A549 (cell line): ENCODE results near the gene VWA5B1. TPM values are rescaled to one million over a fixed set of nuclear protein-coding genes. Genes with fewer than 3 reads are reported as not detected.

ENCODE experiments used
- ATAC-seq, 2 experiments: fragments of 200-7000 bp in 1 of 2; fragments of >200 bp in 1 of 2; cut with Nextera tagmentation in 1 of 2; cut with Tn5 transposase in 1 of 2; 3 replicates each; pipeline versions ENCODE4 v1.8.0 to v1.9.1; 2018 to 2020; ENCODE audit warnings: mild to moderate bottlenecking in 1 of 2, moderate library complexity in 1 of 2
- CTCF ChIA-PET: fragments of 300-600 bp; sonication (Branson Sonifier 250); formaldehyde crosslinking; extraction: SDS; loops from one replicate; lab custom pipeline; 2021; ENCODE audit warnings: antibody characterized with exemption, inconsistent platforms; lab: Yijun Ruan, JAX
- POLR2A ChIA-PET: fragments of 350-600 bp; formaldehyde crosslinking; extraction: SDS; loops from one replicate; lab custom pipeline; 2021; ENCODE audit warnings: antibody characterized with exemption, inconsistent platforms; lab: Yijun Ruan, JAX
- DNase-seq, 2 experiments: peaks; one replicate each; pipeline versions ENCODE4 v3.0.0 to v3.0.0-alpha.2; 2011 to 2016; ENCODE audit warnings: low read depth in 1 of 2, low spot score in 1 of 2
- FAIRE-seq: peaks from 2 replicates; lab custom pipeline; 2011; peaks lifted over from hg19 to GRCh38; lab: Jason Lieb, UNC
- H3K27ac ChIP-seq, 2 experiments: fragments of >200 bp; sonication (Bioruptor Twin); formaldehyde crosslinking; 3 replicates each; pipeline ENCODE4 v1.5.1; 2016 to 2017
- H3K4me1 ChIP-seq: fragments of >200 bp; sonication (Bioruptor Twin); formaldehyde crosslinking; 3 replicates; pipeline ENCODE4 v1.6.1; 2016
- H3K4me2 ChIP-seq: fragments of >200 bp; sonication (Bioruptor Twin); formaldehyde crosslinking; 3 replicates; pipeline ENCODE4 v1.6.1; 2016
- H3K4me3 ChIP-seq: fragments of >200 bp; sonication (Bioruptor Twin); formaldehyde crosslinking; 3 replicates; pipeline ENCODE4 v1.5.1; 2016
- H3K9me3 ChIP-seq: fragments of >200 bp; sonication (Bioruptor Twin); formaldehyde crosslinking; 3 replicates; pipeline ENCODE4 v1.6.1; 2016
- CHD2 ChIP-seq: fragments of 150-350 bp; IDR thresholded peaks from 2 replicates; pipeline ENCODE4 v1.6.1; 2014; ENCODE audit warnings: low read length; ENCODE audit not compliant: partially characterized antibody
- ESRRA ChIP-seq: fragments of 150-350 bp; IDR thresholded peaks from 2 replicates; pipeline ENCODE4 v1.6.1; 2014; ENCODE audit warnings: mild to moderate bottlenecking, low read length, borderline replicate concordance
- FOSL2 ChIP-seq, 2 experiments: fragments of 450-650 bp in 1 of 2; fragments of >200 bp in 1 of 2; sonication (Bioruptor Twin) in 1 of 2; formaldehyde crosslinking; IDR thresholded peaks; 2 replicates each; pipeline versions ENCODE4 v1.5.0 to v1.6.1; 2016 to 2020; ENCODE audit warnings: mild to moderate bottlenecking in 1 of 2, moderate library complexity in 1 of 2
- HDAC2 ChIP-seq: fragments of 200-600 bp; sonication (generic); IDR thresholded peaks from 2 replicates; pipeline ENCODE4 v1.6.1; 2016
- HEYL ChIP-seq: fragments of 250-450 bp; sonication (Bioruptor Pico); IDR thresholded peaks from 2 replicates; pipeline ENCODE4 v1.8.0; 2021; ENCODE audit warnings: mild to moderate bottlenecking, moderate library complexity
- JUN ChIP-seq, 2 experiments: fragments of >200 bp; sonication (Bioruptor Twin); formaldehyde crosslinking; IDR thresholded peaks; 2 replicates in 1 of 2; 3 replicates in 1 of 2; pipeline ENCODE4 v1.6.1; 2016 to 2017
- JUNB ChIP-seq: fragments of >200 bp; sonication (Bioruptor Twin); formaldehyde crosslinking; IDR thresholded peaks from 2 replicates; pipeline ENCODE4 v1.6.1; 2016
- MAFK ChIP-seq: fragments of 450-650 bp; IDR thresholded peaks from 2 replicates; pipeline ENCODE4 v1.6.1; 2014; ENCODE audit not compliant: partially characterized antibody
- RAD21 ChIP-seq, 2 experiments: fragments of >200 bp in 1 of 2; sonication (Bioruptor Twin) in 1 of 2; formaldehyde crosslinking in 1 of 2; IDR thresholded peaks in 1 of 2; conservative IDR thresholded peaks in 1 of 2; 2 replicates in 1 of 2; 3 replicates in 1 of 2; pipeline ENCODE4 v1.6.1; 2012 to 2018; ENCODE audit warnings: inconsistent platforms in 1 of 2
- RNF2 ChIP-seq: fragments of 200-600 bp; sonication (generic); IDR thresholded peaks from 2 replicates; pipeline ENCODE4 v1.6.1; 2016; ENCODE audit warnings: low read depth, mild to moderate bottlenecking, antibody characterized with exemption, moderate library complexity, borderline replicate concordance
- ZSCAN20 ChIP-seq: fragments of 250-450 bp; sonication (Bioruptor Pico); IDR thresholded peaks from 2 replicates; pipeline ENCODE4 v1.8.0; 2022; ENCODE audit warnings: mild to moderate bottlenecking, moderate library complexity
- WGBS: methylation state at CpG from one replicate; pipeline ENCODE4 v1.1.6; 2017; ENCODE audit errors: missing lambda C conversion rate; 5-methylcytosine and 5-hydroxymethylcytosine counted together
- polyA plus RNA-seq, 4 experiments: library from polyadenylated mRNA; depleted of rRNA in 3 of 4; stranded (reverse); fragments of >200 nt; fragmentation: RNase III in 1 of 4; extraction: RNeasy Plus Mini Kit Qiagen cat#74134 plus additional on column Dnase treatment in 1 of 4; gene quantifications; 2 replicates in 3 of 4; 3 replicates in 1 of 4; pipeline ENCODE4 v1.2.3, GENCODE V29; 2011 to 2017
- TF ChIP-seq, protein P1 (sequence below): fragments of 200-600 bp; sonication (generic); IDR thresholded peaks from 2 replicates; pipeline ENCODE4 v1.6.1; 2016; ENCODE audit warnings: antibody characterized with exemption, mild to moderate bottlenecking, moderate library complexity
- TF ChIP-seq, protein P2 (sequence below): IDR thresholded peaks from 2 replicates; pipeline ENCODE4 v1.6.1; 2012; ENCODE audit warnings: low read depth, borderline replicate concordance
- TF ChIP-seq, protein P3 (sequence below): IDR thresholded peaks from 2 replicates; pipeline ENCODE4 v1.6.1; 2012
- TF ChIP-seq, protein P4 (sequence below): fragments of >200 bp; sonication (Bioruptor Twin); formaldehyde crosslinking; IDR thresholded peaks from 3 replicates; pipeline ENCODE4 v1.6.1; 2016

Gene VWA5B1
- polyA plus RNA-seq, 2 of the 4 experiments (the other 2 are of a cell fraction), result not detected

DNA sequence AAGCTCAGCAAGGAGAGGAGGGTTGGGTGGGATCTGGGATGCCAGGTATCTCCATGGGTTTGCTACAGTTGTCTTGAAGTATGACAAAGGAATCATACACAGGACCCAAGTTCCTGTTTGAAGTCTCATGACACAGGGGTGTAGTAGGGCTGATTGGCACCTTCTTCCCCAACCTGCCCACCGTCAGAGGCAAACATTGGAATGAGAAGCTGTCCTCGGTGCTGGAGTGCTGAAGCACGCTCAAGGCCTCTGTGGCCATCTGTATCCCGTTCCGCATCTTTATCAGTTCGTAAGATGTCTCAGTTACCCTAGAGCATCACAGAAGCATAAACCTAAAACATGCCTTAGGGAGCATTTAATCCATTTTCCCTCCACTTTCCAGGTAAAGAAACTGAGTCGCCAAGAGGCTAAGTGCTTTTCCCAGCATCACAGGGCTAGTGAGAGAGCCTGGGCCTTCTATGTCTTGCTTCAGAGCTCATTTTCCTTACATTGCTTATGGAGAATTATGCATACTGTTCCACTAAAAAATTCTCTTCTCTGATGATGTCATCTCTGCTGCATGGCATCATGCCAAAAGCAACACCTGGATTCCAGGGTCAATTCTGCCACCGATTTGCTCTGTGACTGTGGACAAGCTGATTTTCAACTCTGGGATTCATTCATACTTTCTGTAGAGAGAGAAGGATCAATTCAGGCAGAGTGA is 34.2 kb downstream of the VWA5B1 start:
- Histone ChIP-seq H3K4me3 (no peak overlapping the region), H3K4me2 (no peak overlapping the region), H3K27ac (no peak overlapping the region), H3K9me3 (no peaks in the 10 kb centered on the region), H3K4me1 (no peaks in the 10 kb centered on the region)
- ChIA-PET POLR2A (no interaction called here), CTCF (interaction anchor here (1.0 to 2.0 kb wide), 3 partner anchors 10 to 173 kb away, joined by 3 to 5 read pairs (median 4); no protein-coding TSS in a partner anchor)
- WGBS, result 61% methylated on average over 7 of the region's 8 CpGs
- ATAC-seq (no peak), DNase-seq (no peak), FAIRE-seq (no peak)
- TF ChIP-seq CHD2, result no peak
- TF ChIP-seq, protein P1, sequence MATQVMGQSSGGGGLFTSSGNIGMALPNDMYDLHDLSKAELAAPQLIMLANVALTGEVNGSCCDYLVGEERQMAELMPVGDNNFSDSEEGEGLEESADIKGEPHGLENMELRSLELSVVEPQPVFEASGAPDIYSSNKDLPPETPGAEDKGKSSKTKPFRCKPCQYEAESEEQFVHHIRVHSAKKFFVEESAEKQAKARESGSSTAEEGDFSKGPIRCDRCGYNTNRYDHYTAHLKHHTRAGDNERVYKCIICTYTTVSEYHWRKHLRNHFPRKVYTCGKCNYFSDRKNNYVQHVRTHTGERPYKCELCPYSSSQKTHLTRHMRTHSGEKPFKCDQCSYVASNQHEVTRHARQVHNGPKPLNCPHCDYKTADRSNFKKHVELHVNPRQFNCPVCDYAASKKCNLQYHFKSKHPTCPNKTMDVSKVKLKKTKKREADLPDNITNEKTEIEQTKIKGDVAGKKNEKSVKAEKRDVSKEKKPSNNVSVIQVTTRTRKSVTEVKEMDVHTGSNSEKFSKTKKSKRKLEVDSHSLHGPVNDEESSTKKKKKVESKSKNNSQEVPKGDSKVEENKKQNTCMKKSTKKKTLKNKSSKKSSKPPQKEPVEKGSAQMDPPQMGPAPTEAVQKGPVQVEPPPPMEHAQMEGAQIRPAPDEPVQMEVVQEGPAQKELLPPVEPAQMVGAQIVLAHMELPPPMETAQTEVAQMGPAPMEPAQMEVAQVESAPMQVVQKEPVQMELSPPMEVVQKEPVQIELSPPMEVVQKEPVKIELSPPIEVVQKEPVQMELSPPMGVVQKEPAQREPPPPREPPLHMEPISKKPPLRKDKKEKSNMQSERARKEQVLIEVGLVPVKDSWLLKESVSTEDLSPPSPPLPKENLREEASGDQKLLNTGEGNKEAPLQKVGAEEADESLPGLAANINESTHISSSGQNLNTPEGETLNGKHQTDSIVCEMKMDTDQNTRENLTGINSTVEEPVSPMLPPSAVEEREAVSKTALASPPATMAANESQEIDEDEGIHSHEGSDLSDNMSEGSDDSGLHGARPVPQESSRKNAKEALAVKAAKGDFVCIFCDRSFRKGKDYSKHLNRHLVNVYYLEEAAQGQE, result peak; percentile 62

DNA sequence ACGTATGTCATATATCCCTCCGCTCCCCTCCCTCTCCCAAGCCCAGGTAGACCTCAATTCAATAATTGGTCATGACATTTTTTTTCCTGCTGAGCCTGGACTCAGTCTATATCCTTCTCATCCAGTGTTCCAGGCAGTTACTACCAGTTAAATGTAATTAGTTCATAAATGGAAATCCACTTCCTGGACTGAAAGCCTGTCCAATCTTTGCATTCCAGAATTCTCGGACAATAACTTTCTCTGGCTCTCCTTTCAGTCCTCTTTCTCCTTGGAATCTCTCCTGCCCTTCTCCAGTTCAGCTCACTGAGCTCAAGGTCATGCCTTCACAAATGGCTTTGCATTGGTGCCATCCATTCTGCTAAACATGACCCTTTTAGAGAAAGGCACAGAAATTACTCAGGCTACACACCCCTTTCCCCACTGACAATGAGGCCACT is 34.8 kb downstream of the VWA5B1 start:
- TF ChIP-seq, protein P2, sequence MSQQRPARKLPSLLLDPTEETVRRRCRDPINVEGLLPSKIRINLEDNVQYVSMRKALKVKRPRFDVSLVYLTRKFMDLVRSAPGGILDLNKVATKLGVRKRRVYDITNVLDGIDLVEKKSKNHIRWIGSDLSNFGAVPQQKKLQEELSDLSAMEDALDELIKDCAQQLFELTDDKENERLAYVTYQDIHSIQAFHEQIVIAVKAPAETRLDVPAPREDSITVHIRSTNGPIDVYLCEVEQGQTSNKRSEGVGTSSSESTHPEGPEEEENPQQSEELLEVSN, result no peak
- Histone ChIP-seq H3K4me3 (no peak overlapping the region), H3K4me1 (no peaks in the 10 kb centered on the region), H3K27ac (no peak overlapping the region), H3K4me2 (no peak overlapping the region), H3K9me3 (no peaks in the 10 kb centered on the region)
- no peak for DNase-seq
- ATAC-seq, result no peak
- no peak for FAIRE-seq
- POLR2A ChIA-PET, result no interaction called here
- WGBS, result 80% methylated on average over 3 of the region's 3 CpGs
- CTCF ChIA-PET, result interaction anchor here (1.2 kb wide), 1 partner anchor 11 kb away, joined by 4 read pairs; no protein-coding TSS in a partner anchor

DNA sequence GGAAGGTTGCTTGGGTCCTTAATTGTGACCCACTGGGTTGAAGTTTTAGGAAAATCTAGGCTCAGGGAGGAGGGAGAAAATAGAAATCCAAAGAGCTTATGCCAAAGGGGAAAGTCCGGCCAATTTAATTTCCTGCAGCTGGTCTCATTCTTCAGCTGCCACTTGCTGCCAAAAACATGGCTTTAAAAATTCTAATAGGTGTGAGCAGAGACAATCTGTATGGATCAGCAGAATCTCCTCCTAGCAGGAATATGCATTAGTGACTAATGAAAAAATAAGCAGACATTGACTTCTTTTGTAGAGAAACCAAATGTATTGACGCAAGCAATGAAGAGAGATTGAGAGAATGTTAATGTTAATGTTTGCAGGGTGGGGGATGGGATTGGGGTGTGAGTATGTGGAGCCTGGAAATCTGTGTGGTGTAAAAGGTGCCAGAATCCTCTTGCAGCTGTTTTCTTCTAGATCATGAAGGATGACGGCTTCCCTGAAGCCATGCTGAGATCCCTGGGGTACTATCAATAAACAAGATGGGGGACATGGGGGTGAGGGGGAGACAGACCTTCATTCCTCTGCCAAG is 35.3 kb downstream of the VWA5B1 start:
- TF ChIP-seq ZSCAN20 (CRISPR knock-in tag) (no peak), RNF2 (no peak), MAFK (peak; percentile 16), JUNB (no peak), RAD21 (conservative IDR thresholded peaks at IDR 0.05 in 1 of 2, IDR thresholded peaks at IDR 0.05 in 1 of 2) (no peak), FOSL2 (IDR thresholded peaks at IDR 0.05) (no peak), FOSL2 (CRISPR knock-in tag; IDR thresholded peaks at IDR 0.05) (no peak)
- DNase-seq (no peak), FAIRE-seq (no peak), ATAC-seq (no peak)
- 66% methylated on average over 3 of the region's 3 CpGs for WGBS
- ChIA-PET CTCF (interaction anchor here (0.9 to 1.2 kb wide), 2 partner anchors 8 to 11 kb away, joined by 4 read pairs; no protein-coding TSS in a partner anchor), POLR2A (no interaction called here)
- H3K4me3 ChIP-seq, result no peak overlapping the region
- H3K4me1 ChIP-seq, result no peaks in the 10 kb centered on the region
- no peak overlapping the region for H3K27ac ChIP-seq
- H3K9me3 ChIP-seq, result no peaks in the 10 kb centered on the region
- no peak overlapping the region for H3K4me2 ChIP-seq

DNA sequence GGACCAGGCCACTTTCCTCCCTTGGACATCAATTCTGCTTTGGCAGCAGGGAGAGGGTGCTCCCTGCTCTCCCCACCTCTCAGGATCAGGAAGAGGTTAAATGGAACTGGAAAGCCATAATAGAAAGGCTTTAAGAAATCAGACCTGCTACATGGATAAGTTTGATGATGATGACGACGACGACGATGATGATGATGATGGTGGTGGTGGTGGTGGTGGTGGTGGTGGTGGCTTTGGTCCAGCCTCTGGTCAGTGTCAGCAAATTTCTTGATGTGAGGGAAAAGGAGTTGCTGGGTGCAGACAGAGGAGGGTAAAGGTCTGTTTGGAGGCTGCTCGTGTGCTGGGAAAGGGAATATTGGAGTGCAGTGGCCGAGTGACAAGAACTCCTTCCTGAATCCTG is 36.8 kb downstream of the VWA5B1 start:
- Histone ChIP-seq H3K4me2 (no peak overlapping the region), H3K4me1 (no peaks in the 10 kb centered on the region), H3K4me3 (no peak overlapping the region), H3K9me3 (no peaks in the 10 kb centered on the region), H3K27ac (no peak overlapping the region)
- CTCF ChIA-PET, result no interaction called here
- FAIRE-seq, result no peak
- DNase-seq, result no peak
- POLR2A ChIA-PET, result no interaction called here
- ATAC-seq, result no peak
- TF ChIP-seq JUN (IDR thresholded peaks at IDR 0.05) (no peak), HEYL (CRISPR knock-in tag) (no peak), MAFK (no peak), HDAC2 (no peak), ESRRA (no peak)
- TF ChIP-seq, protein P3, sequence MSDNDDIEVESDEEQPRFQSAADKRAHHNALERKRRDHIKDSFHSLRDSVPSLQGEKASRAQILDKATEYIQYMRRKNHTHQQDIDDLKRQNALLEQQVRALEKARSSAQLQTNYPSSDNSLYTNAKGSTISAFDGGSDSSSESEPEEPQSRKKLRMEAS, result no peak
- TF ChIP-seq, protein P4, sequence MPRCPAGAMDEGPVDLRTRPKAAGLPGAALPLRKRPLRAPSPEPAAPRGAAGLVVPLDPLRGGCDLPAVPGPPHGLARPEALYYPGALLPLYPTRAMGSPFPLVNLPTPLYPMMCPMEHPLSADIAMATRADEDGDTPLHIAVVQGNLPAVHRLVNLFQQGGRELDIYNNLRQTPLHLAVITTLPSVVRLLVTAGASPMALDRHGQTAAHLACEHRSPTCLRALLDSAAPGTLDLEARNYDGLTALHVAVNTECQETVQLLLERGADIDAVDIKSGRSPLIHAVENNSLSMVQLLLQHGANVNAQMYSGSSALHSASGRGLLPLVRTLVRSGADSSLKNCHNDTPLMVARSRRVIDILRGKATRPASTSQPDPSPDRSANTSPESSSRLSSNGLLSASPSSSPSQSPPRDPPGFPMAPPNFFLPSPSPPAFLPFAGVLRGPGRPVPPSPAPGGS, result no peak
- TF ChIP-seq, all 56 proteins: peak for 0
- 50% methylated on average over 5 of the region's 6 CpGs for WGBS
